ENCODE measurements around the gene CCDC91. TPM values are rescaled to one million over a fixed set of nuclear protein-coding genes. Genes with fewer than 3 reads are reported as not detected.

The CCDC91 gene
- total and polyA plus RNA-seq, 2 of the 4 experiments (the other 2 are of a cell fraction) = 8.6 to 14.7 TPM

- Histone ChIP-seq H3K4me3 (ENCODE audit: insufficient read depth, low read depth, low read length) (no peak overlapping the region), H3K36me3 (ENCODE audit: control insufficient read depth, insufficient read depth, low read length) (no peaks in the 10 kb centered on the region), H3K18ac (ENCODE audit: low read depth, low read length) (no peak overlapping the region), H3K79me1 (ENCODE audit: low read depth in 1 of 2, low read length in 2 of 2) (peaks cover 10 to 38% of the 10 kb centered on the region in 2 experiments; a peak in 3 of 4 replicates), H2BK15ac (ENCODE audit: low read depth, low read length) (no peak overlapping the region), H3K4me2 (ENCODE audit: low read depth, low read length) (no peak overlapping the region), H3K9me3 (ENCODE audit: control insufficient read depth, insufficient read depth, low read length) (no peaks in the 10 kb centered on the region), H2AK9ac (replicated peaks; ENCODE audit: low read depth, low read length, poor library complexity) (no peak overlapping the region), H3K9me1 (ENCODE audit: insufficient read depth, low read length) (peaks cover 8% of the 10 kb centered on the region; the same call in 1 of the 2 replicates), H2AK5ac (ENCODE audit: low read depth, low read length) (no peak overlapping the region), H4K20me1 (ENCODE audit: insufficient read depth, low read length) (no peaks in the 10 kb centered on the region), H4K8ac (ENCODE audit: low read depth in 2 of 2, low read length in 2 of 2) (no peak overlapping the region), H4K91ac (ENCODE audit: insufficient read depth, low read depth, low read length) (no peak overlapping the region), H3K23ac (ENCODE audit: low read depth, low read length) (no peak overlapping the region), H3K56ac (ENCODE audit: extremely low read depth, insufficient read depth, low read length) (no peak overlapping the region), H3K27ac (ENCODE audit: insufficient read depth, low read length) (no peak overlapping the region), H2BK5ac (ENCODE audit: low read depth, low read length, poor library complexity, severe bottlenecking) (no peak overlapping the region), H3K4ac (ENCODE audit: low read depth, low read length) (no peak overlapping the region), H3K9ac (ENCODE audit: low read depth, low read length) (no peak overlapping the region), H2BK120ac (ENCODE audit: low read depth, low read length) (no peak overlapping the region), H2AFZ (replicated peaks; ENCODE audit: low read length, poor library complexity) (no peak overlapping the region), H2BK20ac (ENCODE audit: low read depth, low read length) (no peak overlapping the region), H3K27me3 (ENCODE audit: control insufficient read depth, insufficient read depth, low read length) (no peaks in the 10 kb centered on the region), H4K5ac (ENCODE audit: low read depth, low read length) (no peak overlapping the region), H3K14ac (replicated peaks; ENCODE audit: low read depth, low read length) (no peak overlapping the region), H3K4me1 (ENCODE audit: control insufficient read depth, insufficient read depth, low read length) (peaks cover 5% of the 10 kb centered on the region)
- intact Hi-C loops (cut with micrococcal nuclease) (loop anchor here (5.0 kb wide), 2 partner anchors 225 to 680 kb away; no protein-coding TSS in a partner anchor), in situ Hi-C loops (cut with MboI; ENCODE audit: low sequenced_read_pairs) (no loop called here), dilution Hi-C loops (cut with HindIII; ENCODE audit: low sequenced_read_pairs, unreplicated experiment) (no loop called here)
- 100% methylated on average over 1 of the region's 2 CpGs; no CpG with 5 or more reads in 1 of the 2 experiments for WGBS, 2 experiments (ENCODE audit: extremely low coverage in 2 of 2, insufficient read length in 1 of 2)
- POLR2A ChIA-PET (ENCODE audit: unreplicated experiment) = no interaction called here
- no TSS peak for BruUV-seq (replicated peaks)
- DNase-seq (no peak), ATAC-seq (ENCODE audit: low read depth) (no peak)
- CTCF ChIA-PET = no interaction called here
- TF ChIP-seq RFX5 (IDR thresholded peaks at IDR 0.05; ENCODE audit: low read depth, low read length) = no peak
- no peak for TF ChIP-seq USF2 (IDR thresholded peaks at IDR 0.05; ENCODE audit: low read depth, low read length)
- no peak for TF ChIP-seq POLR2A (IDR thresholded peaks at IDR 0.05; ENCODE audit: low read depth, low read length)
- TF ChIP-seq MXI1 (IDR thresholded peaks at IDR 0.05; ENCODE audit: borderline replicate concordance, low read depth, low read length) = no peak
- TF ChIP-seq FOS (IDR thresholded peaks at IDR 0.05; ENCODE audit: low read depth, low read length) = no peak
- TF ChIP-seq CHD1 (IDR thresholded peaks at IDR 0.05; ENCODE audit: low read depth, low read length) = no peak
- TF ChIP-seq SMC3 (IDR thresholded peaks at IDR 0.05; ENCODE audit: low read depth, low read length) = no peak
- TF ChIP-seq ELK1 (IDR thresholded peaks at IDR 0.05; ENCODE audit: borderline replicate concordance, low read depth, low read length) = no peak
- TF ChIP-seq RCOR1 (IDR thresholded peaks at IDR 0.05; ENCODE audit: insufficient replicate concordance, low read length) = no peak
- no peak for TF ChIP-seq RAD21 (IDR thresholded peaks at IDR 0.05; ENCODE audit: low read length)
- TF ChIP-seq CTCF (conservative IDR thresholded peaks at IDR 0.05; ENCODE audit: low read depth, low read length) = no peak
- TF ChIP-seq BHLHE40 (IDR thresholded peaks at IDR 0.05; ENCODE audit: low read depth, low read length) = no peak
- TF ChIP-seq MAFK (IDR thresholded peaks at IDR 0.05; ENCODE audit: low read depth, low read length) = no peak
Measured at GRCh38 chr12:28192125-28192524, 1.9 kb downstream of the CCDC91 start.

All from IMR-90 (cell line).